Liver (tissue), 9 donors: ENCODE data around the gene EDEM1. TPM values are rescaled to one million over a fixed set of nuclear protein-coding genes. Genes with fewer than 3 reads are reported as not detected.

ENCODE experiments used
- DNase-seq: peaks from one replicate; pipeline ENCODE4 v3.0.0-alpha.2; 2017; ENCODE audit warnings: low spot score
- H3K27ac ChIP-seq, 2 donors: one replicate each; pipeline ENCODE4 v1.7.0; 2013; ENCODE audit warnings: inconsistent platforms in 2 of 2, low read length in 2 of 2, control low read depth in 1 of 2, low read depth in 1 of 2, mild to moderate bottlenecking in 1 of 2
- H3K27me3 ChIP-seq, 4 donors: one replicate each; pipeline versions ENCODE4 v1.6.1 to v1.7.0; 2013; ENCODE audit warnings: low read length in 3 of 4, inconsistent platforms in 1 of 4, mild to moderate bottlenecking in 1 of 4, moderate library complexity in 1 of 4; ENCODE audit not compliant: control insufficient read depth in 4 of 4, insufficient read depth in 4 of 4
- H3K36me3 ChIP-seq, 4 donors: one replicate each; pipeline versions ENCODE4 v1.6.1 to v1.7.0; 2013; ENCODE audit warnings: low read length in 3 of 4, mild to moderate bottlenecking in 3 of 4, low read depth in 1 of 4, moderate library complexity in 1 of 4; ENCODE audit not compliant: control insufficient read depth in 4 of 4, insufficient read depth in 3 of 4
- H3K4me1 ChIP-seq, 4 donors: one replicate each; pipeline versions ENCODE4 v1.6.1 to v1.7.0; 2013; ENCODE audit warnings: low read length in 3 of 4, mild to moderate bottlenecking in 3 of 4, moderate library complexity in 1 of 4; ENCODE audit not compliant: control insufficient read depth in 4 of 4, insufficient read depth in 4 of 4
- H3K4me3 ChIP-seq, 3 donors: one replicate each; pipeline versions ENCODE4 v1.6.1 to v1.7.0; 2013; ENCODE audit warnings: low read length in 3 of 3, control low read depth in 1 of 3, low read depth in 1 of 3, mild to moderate bottlenecking in 1 of 3
- H3K9ac ChIP-seq, 2 donors: one replicate each; pipeline ENCODE4 v1.7.0; 2013; ENCODE audit warnings: low read length in 2 of 2, mild to moderate bottlenecking in 2 of 2, moderate library complexity in 2 of 2, control low read depth in 1 of 2, low read depth in 1 of 2
- H3K9me3 ChIP-seq, 4 donors: one replicate each; pipeline versions ENCODE4 v1.6.1 to v1.7.0; 2013; ENCODE audit warnings: low read length in 3 of 4; ENCODE audit not compliant: control insufficient read depth in 4 of 4
- FOXA1 ChIP-seq: IDR thresholded peaks from 2 replicates; pipeline ENCODE4 v1.6.1; 2016; ENCODE audit warnings: antibody characterized with exemption
- FOXA2 ChIP-seq: IDR thresholded peaks from 2 replicates; pipeline ENCODE4 v1.6.1; 2016; ENCODE audit warnings: antibody characterized with exemption
- GABPA ChIP-seq, 2 donors: IDR thresholded peaks in 1 of 2; conservative IDR thresholded peaks in 1 of 2; 2 replicates each; pipeline ENCODE4 v1.6.1; 2016; ENCODE audit warnings: antibody characterized with exemption in 2 of 2, mild to moderate bottlenecking in 1 of 2, moderate library complexity in 1 of 2
- HNF4A ChIP-seq, 2 donors: conservative IDR thresholded peaks; 2 replicates each; pipeline ENCODE4 v1.6.1; 2016; ENCODE audit warnings: antibody characterized with exemption in 2 of 2, mild to moderate bottlenecking in 2 of 2
- HNF4G ChIP-seq: IDR thresholded peaks from 2 replicates; pipeline ENCODE4 v1.6.1; 2016; ENCODE audit warnings: antibody characterized with exemption
- JUND ChIP-seq, 2 donors: IDR thresholded peaks; 2 replicates each; pipeline ENCODE4 v1.6.1; 2016; ENCODE audit warnings: antibody characterized with exemption in 2 of 2
- NR2F2 ChIP-seq: IDR thresholded peaks from 2 replicates; pipeline ENCODE4 v1.6.1; 2016; ENCODE audit warnings: antibody characterized with exemption
- RXRA ChIP-seq, 2 donors: IDR thresholded peaks; 2 replicates each; pipeline ENCODE4 v1.6.1; 2017 to 2018; ENCODE audit warnings: antibody characterized with exemption in 2 of 2, mild to moderate bottlenecking in 1 of 2
- SP1 ChIP-seq: IDR thresholded peaks from 2 replicates; pipeline ENCODE4 v1.6.1; 2018; ENCODE audit warnings: antibody characterized with exemption, mild to moderate bottlenecking
- TAF1 ChIP-seq: conservative IDR thresholded peaks from 2 replicates; pipeline ENCODE4 v1.6.1; 2016; ENCODE audit warnings: antibody characterized with exemption, mild to moderate bottlenecking
- YY1 ChIP-seq: IDR thresholded peaks from 2 replicates; pipeline ENCODE4 v1.6.1; 2016; ENCODE audit warnings: antibody characterized with exemption, mild to moderate bottlenecking
- WGBS: extraction: QIAGEN DNeasy Blood & Tissue Kit; methylation state at CpG from one replicate; pipeline ENCODE4 v1.1.7; 2013; 5-methylcytosine and 5-hydroxymethylcytosine counted together
- polyA plus RNA-seq, 2 donors: library from polyadenylated mRNA; stranded (reverse) in 1 of 2; unstranded in 1 of 2; fragments of 200-250 nt in 1 of 2; fragments of >200 nt in 1 of 2; fragmentation: Nextera tagmentation in 1 of 2; extraction: Ambion mirVana in 1 of 2; gene quantifications; one replicate each; pipeline versions ENCODE4 v1.2.1 to v1.2.3, GENCODE V29; 2013 to 2015
- total RNA-seq, 2 donors: library from RNA; depleted of rRNA; stranded (reverse); fragments of >200 nt; gene quantifications; one replicate each; pipeline ENCODE4 v1.2.3, GENCODE V29; 2014
- TF ChIP-seq, protein P1 (sequence below): IDR thresholded peaks from 2 replicates; pipeline ENCODE4 v1.6.1; 2016; ENCODE audit warnings: antibody characterized with exemption, mild to moderate bottlenecking
- TF ChIP-seq, protein P2 (sequence below): IDR thresholded peaks from 2 replicates; pipeline ENCODE4 v1.6.1; 2016; ENCODE audit warnings: antibody characterized with exemption
- TF ChIP-seq, protein P3 (sequence below): IDR thresholded peaks from 2 replicates; pipeline ENCODE4 v1.6.1; 2016; ENCODE audit warnings: antibody characterized with exemption
- TF ChIP-seq, protein P4 (sequence below): IDR thresholded peaks from 2 replicates; pipeline ENCODE4 v1.6.1; 2016; ENCODE audit warnings: antibody characterized with exemption
- TF ChIP-seq, protein P5 (sequence below): fragments of 150-350 bp; IDR thresholded peaks from 2 replicates; pipeline ENCODE4 v1.5.1; 2017; ENCODE audit warnings: improper control_type of control experiment, low read depth, low read length; ENCODE audit not compliant: missing input control
- donor health status: healthy.
- donor health status: healthy.
- donor health status: healthy.
- donor health status: healthy.
- donor health status: healthy.

EDEM1 gene
- total and polyA plus RNA-seq, 4 donors: 20.4 to 97.5 (median 32.9) TPM

DNA sequence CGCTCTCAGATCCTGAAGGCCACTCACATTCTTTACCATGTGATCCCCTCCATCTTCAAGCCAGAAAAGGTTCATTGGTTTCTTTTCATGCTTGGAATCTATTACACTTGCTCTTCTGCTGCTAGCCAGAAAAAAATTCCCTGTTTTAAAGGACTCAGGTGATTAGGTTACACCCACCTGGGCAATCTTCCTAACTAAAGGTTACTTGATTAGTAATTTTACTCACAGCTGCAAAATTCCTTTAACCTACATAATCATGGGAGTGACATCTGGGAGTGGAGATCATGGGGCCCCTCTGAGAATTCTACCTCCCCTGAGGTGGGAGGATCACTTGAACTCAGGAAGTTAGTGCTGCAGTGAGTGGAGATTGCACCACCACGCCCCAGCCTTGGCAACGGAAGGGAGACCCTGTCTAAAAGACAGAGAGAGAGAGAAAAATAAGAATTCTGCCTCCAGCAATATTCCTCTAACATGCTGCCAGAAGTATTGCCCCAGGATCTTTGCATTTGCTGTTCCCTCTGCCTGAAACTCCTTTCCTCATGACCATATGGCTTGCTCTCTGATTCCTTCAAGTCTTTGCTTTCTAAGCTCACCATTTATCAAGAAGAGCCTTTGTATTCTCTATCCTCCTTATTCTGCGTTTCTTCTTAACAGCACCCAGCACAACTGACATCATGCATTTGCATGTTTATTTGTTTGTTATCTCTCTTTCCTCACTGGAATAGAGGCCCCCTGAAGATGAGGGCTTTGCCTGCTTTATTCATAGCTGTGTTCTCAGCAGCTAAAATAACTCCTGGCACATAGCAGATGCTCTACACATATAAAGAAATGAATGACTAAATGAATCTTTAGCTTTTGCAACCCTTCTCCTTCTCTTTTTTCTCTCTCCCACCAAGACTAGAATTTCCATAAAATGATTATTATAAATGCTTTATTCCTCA, 68.2 kb downstream of the EDEM1 start:
- peaks cover 0 to 7% (median 2%) of the 10 kb centered on the region in 4 donors for H3K4me1 ChIP-seq
- no peaks in the 10 kb centered on the region for H3K9me3 ChIP-seq
- WGBS: 73% methylated on average over 4 of the region's 4 CpGs
- no peak for DNase-seq
- no peaks in the 10 kb centered on the region for H3K36me3 ChIP-seq
- TF ChIP-seq JUND (IDR thresholded peaks at IDR 0.05) (no peak), SP1 (no peak), NR2F2 (no peak), GABPA (IDR thresholded peaks at IDR 0.05 in 1 of 2, conservative IDR thresholded peaks at IDR 0.05 in 1 of 2) (no peak), HNF4A (conservative IDR thresholded peaks at IDR 0.05) (no peak)
- TF ChIP-seq, protein P1, sequence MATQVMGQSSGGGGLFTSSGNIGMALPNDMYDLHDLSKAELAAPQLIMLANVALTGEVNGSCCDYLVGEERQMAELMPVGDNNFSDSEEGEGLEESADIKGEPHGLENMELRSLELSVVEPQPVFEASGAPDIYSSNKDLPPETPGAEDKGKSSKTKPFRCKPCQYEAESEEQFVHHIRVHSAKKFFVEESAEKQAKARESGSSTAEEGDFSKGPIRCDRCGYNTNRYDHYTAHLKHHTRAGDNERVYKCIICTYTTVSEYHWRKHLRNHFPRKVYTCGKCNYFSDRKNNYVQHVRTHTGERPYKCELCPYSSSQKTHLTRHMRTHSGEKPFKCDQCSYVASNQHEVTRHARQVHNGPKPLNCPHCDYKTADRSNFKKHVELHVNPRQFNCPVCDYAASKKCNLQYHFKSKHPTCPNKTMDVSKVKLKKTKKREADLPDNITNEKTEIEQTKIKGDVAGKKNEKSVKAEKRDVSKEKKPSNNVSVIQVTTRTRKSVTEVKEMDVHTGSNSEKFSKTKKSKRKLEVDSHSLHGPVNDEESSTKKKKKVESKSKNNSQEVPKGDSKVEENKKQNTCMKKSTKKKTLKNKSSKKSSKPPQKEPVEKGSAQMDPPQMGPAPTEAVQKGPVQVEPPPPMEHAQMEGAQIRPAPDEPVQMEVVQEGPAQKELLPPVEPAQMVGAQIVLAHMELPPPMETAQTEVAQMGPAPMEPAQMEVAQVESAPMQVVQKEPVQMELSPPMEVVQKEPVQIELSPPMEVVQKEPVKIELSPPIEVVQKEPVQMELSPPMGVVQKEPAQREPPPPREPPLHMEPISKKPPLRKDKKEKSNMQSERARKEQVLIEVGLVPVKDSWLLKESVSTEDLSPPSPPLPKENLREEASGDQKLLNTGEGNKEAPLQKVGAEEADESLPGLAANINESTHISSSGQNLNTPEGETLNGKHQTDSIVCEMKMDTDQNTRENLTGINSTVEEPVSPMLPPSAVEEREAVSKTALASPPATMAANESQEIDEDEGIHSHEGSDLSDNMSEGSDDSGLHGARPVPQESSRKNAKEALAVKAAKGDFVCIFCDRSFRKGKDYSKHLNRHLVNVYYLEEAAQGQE: no peak
- TF ChIP-seq, protein P2, sequence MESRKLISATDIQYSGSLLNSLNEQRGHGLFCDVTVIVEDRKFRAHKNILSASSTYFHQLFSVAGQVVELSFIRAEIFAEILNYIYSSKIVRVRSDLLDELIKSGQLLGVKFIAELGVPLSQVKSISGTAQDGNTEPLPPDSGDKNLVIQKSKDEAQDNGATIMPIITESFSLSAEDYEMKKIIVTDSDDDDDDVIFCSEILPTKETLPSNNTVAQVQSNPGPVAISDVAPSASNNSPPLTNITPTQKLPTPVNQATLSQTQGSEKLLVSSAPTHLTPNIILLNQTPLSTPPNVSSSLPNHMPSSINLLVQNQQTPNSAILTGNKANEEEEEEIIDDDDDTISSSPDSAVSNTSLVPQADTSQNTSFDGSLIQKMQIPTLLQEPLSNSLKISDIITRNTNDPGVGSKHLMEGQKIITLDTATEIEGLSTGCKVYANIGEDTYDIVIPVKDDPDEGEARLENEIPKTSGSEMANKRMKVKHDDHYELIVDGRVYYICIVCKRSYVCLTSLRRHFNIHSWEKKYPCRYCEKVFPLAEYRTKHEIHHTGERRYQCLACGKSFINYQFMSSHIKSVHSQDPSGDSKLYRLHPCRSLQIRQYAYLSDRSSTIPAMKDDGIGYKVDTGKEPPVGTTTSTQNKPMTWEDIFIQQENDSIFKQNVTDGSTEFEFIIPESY: no peak
- TF ChIP-seq, protein P3, sequence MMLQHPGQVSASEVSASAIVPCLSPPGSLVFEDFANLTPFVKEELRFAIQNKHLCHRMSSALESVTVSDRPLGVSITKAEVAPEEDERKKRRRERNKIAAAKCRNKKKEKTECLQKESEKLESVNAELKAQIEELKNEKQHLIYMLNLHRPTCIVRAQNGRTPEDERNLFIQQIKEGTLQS: no peak
- no peak overlapping the region for H3K27ac ChIP-seq
- H3K27me3 ChIP-seq: no peaks in the 10 kb centered on the region
- no peak overlapping the region for H3K9ac ChIP-seq
- H3K4me3 ChIP-seq: no peak overlapping the region

DNA sequence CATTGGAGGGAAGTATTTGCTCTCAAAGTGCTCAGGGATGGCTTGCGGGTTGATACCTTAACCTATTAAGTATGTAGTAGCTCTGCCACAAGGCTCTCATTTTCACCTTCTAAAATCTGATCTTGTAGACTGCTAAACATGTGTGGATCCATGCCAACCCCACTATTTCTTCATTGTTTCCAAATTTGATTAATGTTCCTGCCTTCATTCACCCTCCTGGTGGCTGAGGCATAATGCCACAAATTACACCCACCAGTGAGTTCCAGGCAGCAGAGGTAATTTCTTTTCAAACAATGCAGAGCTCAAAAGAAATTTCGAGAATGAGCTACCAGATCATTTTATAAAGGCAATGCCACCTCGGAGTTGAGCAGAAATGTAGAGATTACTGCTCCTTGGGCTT, 71.0 kb downstream of the EDEM1 start:
- Histone ChIP-seq H3K27ac (no peak overlapping the region), H3K27me3 (no peaks in the 10 kb centered on the region), H3K36me3 (no peaks in the 10 kb centered on the region), H3K4me3 (no peak overlapping the region), H3K4me1 (no peaks in the 10 kb centered on the region), H3K9me3 (no peaks in the 10 kb centered on the region), H3K9ac (no peak overlapping the region)
- DNase-seq: no peak
- TF ChIP-seq FOXA1 (no peak), GABPA (IDR thresholded peaks at IDR 0.05 in 1 of 2, conservative IDR thresholded peaks at IDR 0.05 in 1 of 2) (no peak), FOXA2 (no peak), HNF4A (conservative IDR thresholded peaks at IDR 0.05) (no peak), YY1 (no peak), TAF1 (no peak), HNF4G (no peak), SP1 (no peak), NR2F2 (no peak), RXRA (IDR thresholded peaks at IDR 0.05) (no peak), JUND (IDR thresholded peaks at IDR 0.05) (no peak)
- TF ChIP-seq, protein P3: no peak
- TF ChIP-seq, protein P4, sequence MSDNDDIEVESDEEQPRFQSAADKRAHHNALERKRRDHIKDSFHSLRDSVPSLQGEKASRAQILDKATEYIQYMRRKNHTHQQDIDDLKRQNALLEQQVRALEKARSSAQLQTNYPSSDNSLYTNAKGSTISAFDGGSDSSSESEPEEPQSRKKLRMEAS: no peak
- TF ChIP-seq, protein P1: no peak
- TF ChIP-seq, protein P5, sequence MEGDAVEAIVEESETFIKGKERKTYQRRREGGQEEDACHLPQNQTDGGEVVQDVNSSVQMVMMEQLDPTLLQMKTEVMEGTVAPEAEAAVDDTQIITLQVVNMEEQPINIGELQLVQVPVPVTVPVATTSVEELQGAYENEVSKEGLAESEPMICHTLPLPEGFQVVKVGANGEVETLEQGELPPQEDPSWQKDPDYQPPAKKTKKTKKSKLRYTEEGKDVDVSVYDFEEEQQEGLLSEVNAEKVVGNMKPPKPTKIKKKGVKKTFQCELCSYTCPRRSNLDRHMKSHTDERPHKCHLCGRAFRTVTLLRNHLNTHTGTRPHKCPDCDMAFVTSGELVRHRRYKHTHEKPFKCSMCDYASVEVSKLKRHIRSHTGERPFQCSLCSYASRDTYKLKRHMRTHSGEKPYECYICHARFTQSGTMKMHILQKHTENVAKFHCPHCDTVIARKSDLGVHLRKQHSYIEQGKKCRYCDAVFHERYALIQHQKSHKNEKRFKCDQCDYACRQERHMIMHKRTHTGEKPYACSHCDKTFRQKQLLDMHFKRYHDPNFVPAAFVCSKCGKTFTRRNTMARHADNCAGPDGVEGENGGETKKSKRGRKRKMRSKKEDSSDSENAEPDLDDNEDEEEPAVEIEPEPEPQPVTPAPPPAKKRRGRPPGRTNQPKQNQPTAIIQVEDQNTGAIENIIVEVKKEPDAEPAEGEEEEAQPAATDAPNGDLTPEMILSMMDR: no peak
- 88% methylated on average over 3 of the region's 3 CpGs for whole genome bisulfite sequencing
